ENCODE data around the gene TLL2. TPM values are rescaled to one million over a fixed set of nuclear protein-coding genes. Genes with fewer than 3 reads are reported as not detected.

TLL2 gene
- total and polyA plus RNA-seq, 2 donors (not counting 3 experiments of a cell fraction or from before 2014, with no cell fraction given), result 0.03 to 0.20 TPM

DNA sequence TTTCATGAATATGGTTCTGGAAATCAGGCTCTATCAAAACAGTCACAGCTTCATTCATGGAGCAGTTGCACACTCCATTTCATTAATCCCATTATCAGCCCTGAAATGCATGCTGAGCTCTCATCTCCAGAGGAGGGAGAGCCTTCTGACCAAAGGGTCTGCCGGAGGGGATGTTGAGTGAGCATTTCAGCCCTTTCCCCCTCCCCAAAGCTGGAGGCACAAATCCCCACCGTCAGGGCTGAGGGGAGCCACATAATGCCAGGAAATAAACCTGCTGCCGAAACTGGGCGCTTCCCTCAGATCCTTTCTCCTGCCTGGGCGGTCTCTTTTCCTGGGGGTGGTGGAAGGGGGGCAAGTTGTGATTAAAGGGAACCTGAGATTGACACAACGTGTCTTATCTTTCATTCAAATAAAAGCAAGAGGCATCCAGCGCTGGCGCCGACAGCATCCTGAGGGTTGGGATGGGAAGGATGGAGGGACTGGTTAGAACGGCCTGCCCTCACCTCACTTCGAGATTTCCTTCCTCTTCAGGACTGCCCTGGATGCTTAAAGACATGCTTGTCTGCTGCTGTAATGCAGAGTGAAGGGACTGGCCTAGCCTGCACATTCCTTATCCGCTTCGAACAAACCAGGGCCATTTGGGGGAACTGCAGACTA lies 71.6 kb downstream of the TLL2 start:
- dilution Hi-C loops (cut with MboI; ENCODE audit: extremely low pct_ligation_motif_present, low sequenced_read_pairs) (no loop called here), intact Hi-C loops (cut with micrococcal nuclease) (no loop called here)
- no peaks in the 10 kb centered on the region for H4K20me1 ChIP-seq (replicated peaks; ENCODE audit: control insufficient read depth, extremely low read depth, insufficient read depth, low read length)
- H3K9me1 ChIP-seq (replicated peaks; ENCODE audit: control insufficient read depth, extremely low read depth, insufficient read depth, low read length), result no peaks in the 10 kb centered on the region
- no peak overlapping the region for H3K9ac ChIP-seq (replicated peaks; ENCODE audit: extremely low read depth, insufficient read depth, low read length)
- no peak for TF ChIP-seq POLR2AphosphoS5 (IDR thresholded peaks at IDR 0.05; ENCODE audit: insufficient read depth, low read depth, low read length)
- TF ChIP-seq, protein P1, sequence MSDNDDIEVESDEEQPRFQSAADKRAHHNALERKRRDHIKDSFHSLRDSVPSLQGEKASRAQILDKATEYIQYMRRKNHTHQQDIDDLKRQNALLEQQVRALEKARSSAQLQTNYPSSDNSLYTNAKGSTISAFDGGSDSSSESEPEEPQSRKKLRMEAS (IDR thresholded peaks at IDR 0.05; ENCODE audit: insufficient read depth, insufficient read length), result no peak
- no peak for TF ChIP-seq POLR2A (IDR thresholded peaks at IDR 0.05; ENCODE audit: low read depth, low read length)
- TF ChIP-seq EZH2 (IDR thresholded peaks at IDR 0.05; ENCODE audit: borderline replicate concordance, low read depth, low read length, severe bottlenecking), result no peak
- TF ChIP-seq, protein P2, sequence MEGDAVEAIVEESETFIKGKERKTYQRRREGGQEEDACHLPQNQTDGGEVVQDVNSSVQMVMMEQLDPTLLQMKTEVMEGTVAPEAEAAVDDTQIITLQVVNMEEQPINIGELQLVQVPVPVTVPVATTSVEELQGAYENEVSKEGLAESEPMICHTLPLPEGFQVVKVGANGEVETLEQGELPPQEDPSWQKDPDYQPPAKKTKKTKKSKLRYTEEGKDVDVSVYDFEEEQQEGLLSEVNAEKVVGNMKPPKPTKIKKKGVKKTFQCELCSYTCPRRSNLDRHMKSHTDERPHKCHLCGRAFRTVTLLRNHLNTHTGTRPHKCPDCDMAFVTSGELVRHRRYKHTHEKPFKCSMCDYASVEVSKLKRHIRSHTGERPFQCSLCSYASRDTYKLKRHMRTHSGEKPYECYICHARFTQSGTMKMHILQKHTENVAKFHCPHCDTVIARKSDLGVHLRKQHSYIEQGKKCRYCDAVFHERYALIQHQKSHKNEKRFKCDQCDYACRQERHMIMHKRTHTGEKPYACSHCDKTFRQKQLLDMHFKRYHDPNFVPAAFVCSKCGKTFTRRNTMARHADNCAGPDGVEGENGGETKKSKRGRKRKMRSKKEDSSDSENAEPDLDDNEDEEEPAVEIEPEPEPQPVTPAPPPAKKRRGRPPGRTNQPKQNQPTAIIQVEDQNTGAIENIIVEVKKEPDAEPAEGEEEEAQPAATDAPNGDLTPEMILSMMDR (IDR thresholded peaks at IDR 0.05; ENCODE audit: extremely low read depth in 1 of 2, insufficient read depth in 1 of 2, low read depth in 1 of 2, low read length in 2 of 2), result no peak
- no peak for TF ChIP-seq MYC (IDR thresholded peaks at IDR 0.05; ENCODE audit: low read depth, low read length)
- H3K36me3 ChIP-seq (ENCODE audit: control insufficient read depth in 2 of 2, extremely low read depth in 1 of 2, insufficient read depth in 2 of 2, low read length in 2 of 2), result no peaks in the 10 kb centered on the region
- DNase-seq (ENCODE audit: low read depth, low spot score) (no peak), FAIRE-seq (no peak)
- no peak overlapping the region for H3K4me3 ChIP-seq (replicated peaks in 1 of 3; ENCODE audit: insufficient read depth in 1 of 3, low read depth in 1 of 3, low read length in 3 of 3)
- ChIA-PET POLR2A (no interaction called here), CTCF (interaction anchor here (1.0 kb wide), 1 partner anchor 15 kb away, joined by 3 read pairs; no protein-coding TSS in a partner anchor)
- no peaks in the 10 kb centered on the region for H3K79me2 ChIP-seq (ENCODE audit: control insufficient read depth, insufficient read depth, low read length)
- no peak overlapping the region for H3K4me2 ChIP-seq (ENCODE audit: insufficient read depth, low read length)
- no peaks in the 10 kb centered on the region for H3K4me1 ChIP-seq (ENCODE audit: control insufficient read depth, extremely low read depth, insufficient read depth, low read length)
- H2AFZ ChIP-seq (ENCODE audit: low read depth, low read length), result no peak overlapping the region
- peaks cover 0 to 2% of the 10 kb centered on the region in 2 experiments for H3K27me3 ChIP-seq (ENCODE audit: control insufficient read depth in 2 of 2, insufficient read depth in 2 of 2, low read length in 2 of 2)
- no TSS peak for BruUV-seq (replicated peaks)
- H3K9me3 ChIP-seq (replicated peaks; ENCODE audit: control insufficient read depth, insufficient read depth, low read length), result no peaks in the 10 kb centered on the region
- H3K27ac ChIP-seq (ENCODE audit: insufficient read depth, low read depth, low read length), result no peak overlapping the region
